Loucy (cell line): ENCODE measurements around the gene OMD.

ENCODE experiments used
- CTCF ChIP-seq: fragments of 200-600 bp; sonication (generic); conservative IDR thresholded peaks from 2 replicates; pipeline ENCODE4 v1.5.1; 2014; ENCODE audit warnings: mild to moderate bottlenecking, antibody characterized with exemption, low read length
- EZH2phosphoT487 ChIP-seq: fragments of 200-600 bp; IDR thresholded peaks from 2 replicates; pipeline ENCODE4 v1.6.1; 2018; ENCODE audit warnings: antibody characterized with exemption, mild to moderate bottlenecking, moderate library complexity, borderline replicate concordance

GRCh38 chr9:92402360-92402759, 21.9 kb downstream of the OMD start:
- TF ChIP-seq CTCF (no peak), EZH2phosphoT487 (no peak)
